HG03280 (cell line): ENCODE measurements around the gene SLC25A11.
"Not testable (repeated sequence)": the region's sequence is repeated elsewhere in the genome, so short reads cannot be mapped to it uniquely, and the experiment has no call there.

Experiments
- ATAC-seq: cut with Tn5 transposase; IDR thresholded peaks from one replicate; pipeline ENCODE4 v1.9.1; 2021; ENCODE audit warnings: mild to moderate bottlenecking, moderate library complexity; ENCODE audit not compliant: unreplicated experiment

Gene SLC25A11

GRCh38 chr17:4945944-4946280, 6.1 kb upstream of the SLC25A11 start:
- no peak for ATAC-seq

- ATAC-seq, result peak; percentile 23
Measured at GRCh38 chr17:4945176-4945943, 5.5 kb upstream of the SLC25A11 start.

- ATAC-seq, result no peak
Measured at GRCh38 chr17:4944554-4945175, 4.8 kb upstream of the SLC25A11 start.

GRCh38 chr17:4944163-4944553, 4.3 kb upstream of the SLC25A11 start:
- ATAC-seq, result no peak

- no peak for ATAC-seq
Measured at GRCh38 chr17:4942760-4943508, 3.1 kb upstream of the SLC25A11 start.

- no peak for ATAC-seq
Measured at GRCh38 chr17:4941319-4941610, 1.4 kb upstream of the SLC25A11 start.

GRCh38 chr17:4940555-4941318, 891 bp upstream of the SLC25A11 start:
- ATAC-seq, result no peak

GRCh38 chr17:4939546-4939795, 375 bp downstream of the SLC25A11 start:
- peak; percentile 16 for ATAC-seq

- no peak for ATAC-seq
Measured at GRCh38 chr17:4938688-4939545, 929 bp downstream of the SLC25A11 start.

GRCh38 chr17:4938069-4938491, 1.8 kb downstream of the SLC25A11 start:
- ATAC-seq, result no peak

GRCh38 chr17:4937553-4937952, 2.3 kb downstream of the SLC25A11 start:
- no peak for ATAC-seq

GRCh38 chr17:4936436-4936835, 3.4 kb downstream of the SLC25A11 start:
- no peak for ATAC-seq

GRCh38 chr17:4935650-4936049, 4.2 kb downstream of the SLC25A11 start:
- ATAC-seq, result no peak

- no peak for ATAC-seq
Measured at GRCh38 chr17:4934173-4934979, 5.5 kb downstream of the SLC25A11 start.

GRCh38 chr17:4933646-4934045, 6.2 kb downstream of the SLC25A11 start:
- no peak for ATAC-seq

GRCh38 chr17:4932756-4933155, 7.1 kb downstream of the SLC25A11 start:
- no peak for ATAC-seq

GRCh38 chr17:4931963-4932362, 7.9 kb downstream of the SLC25A11 start, which contains the start of gene GP1BA:
TSS of gene GP1BA (plus strand) at chr17:4932277. CDS start at chr17:4932605, 328 bp downstream.
- ATAC-seq, result no peak

GRCh38 chr17:4928881-4929280, 11.0 kb downstream of the SLC25A11 start:
- ATAC-seq, result no peak

- not testable (repeated sequence) for ATAC-seq
Measured at GRCh38 chr17:4926577-4927335, 13.1 kb downstream of the SLC25A11 start.
